ENCODE results near the gene FOXK2.
A peak's percentile ranks its signal among the peaks of the same experiment; 100 is the strongest.
"Not testable (repeated sequence)": the region's sequence is repeated elsewhere in the genome, so short reads cannot be mapped to it uniquely, and the experiment has no call there.

The FOXK2 gene

GRCh38 chr17:82495844-82496528 is 23.5 kb upstream of the FOXK2 start:
- DNase-seq (ENCODE audit: low read depth): no peak

DNA sequence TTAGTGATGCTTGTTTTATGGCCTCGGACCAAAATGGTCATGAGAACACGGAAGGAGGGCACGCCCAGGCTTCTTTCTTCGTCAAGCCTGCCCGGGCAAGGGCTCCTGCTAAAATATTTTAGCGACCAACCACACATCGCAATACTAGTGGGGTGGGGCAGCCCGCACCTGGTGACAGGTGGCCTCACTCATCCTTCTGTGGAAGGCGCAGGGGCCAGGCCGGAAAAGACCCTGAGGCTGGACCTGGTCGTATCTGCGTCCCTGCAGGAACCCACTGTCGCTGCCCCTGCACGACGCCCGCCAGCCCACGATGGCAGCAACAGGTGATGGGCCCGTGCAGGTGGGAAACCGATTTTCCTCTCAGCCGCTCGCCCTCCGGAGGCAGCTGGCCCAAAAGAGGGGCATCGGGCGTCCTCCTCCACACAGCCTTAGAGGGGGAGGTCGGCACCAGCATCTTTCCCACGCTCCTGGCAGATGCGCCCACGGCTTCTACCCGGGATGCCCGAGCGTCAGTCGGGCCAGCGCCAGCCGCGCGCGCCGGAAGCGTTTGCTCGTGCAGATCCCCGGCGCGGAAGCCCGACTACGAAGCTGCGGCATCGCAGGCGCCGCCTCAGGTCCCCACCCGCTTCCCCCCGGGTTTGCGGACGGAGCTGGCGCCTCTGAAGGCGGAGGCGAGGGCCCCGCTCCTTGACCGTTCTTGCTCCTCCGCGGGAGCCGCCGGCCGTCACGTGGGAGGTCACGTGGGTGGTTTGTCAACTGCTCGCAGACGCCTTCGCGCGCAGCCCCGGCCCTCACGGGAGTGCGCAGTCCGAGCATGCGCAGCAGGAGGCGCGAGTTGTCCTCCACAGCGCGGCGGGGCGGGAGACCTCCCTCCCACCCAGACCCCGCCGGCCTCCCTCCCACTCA is 22.8 kb upstream of the FOXK2 start:
- DNase-seq (ENCODE audit: low read depth): peak; percentile 85

GRCh38 chr17:82497483-82498405 is 21.8 kb upstream of the FOXK2 start:
- DNase-seq (ENCODE audit: low read depth): no peak

- no peak for DNase-seq (ENCODE audit: low read depth)
Measured at GRCh38 chr17:82502207-82502606, 17.3 kb upstream of the FOXK2 start.

DNA sequence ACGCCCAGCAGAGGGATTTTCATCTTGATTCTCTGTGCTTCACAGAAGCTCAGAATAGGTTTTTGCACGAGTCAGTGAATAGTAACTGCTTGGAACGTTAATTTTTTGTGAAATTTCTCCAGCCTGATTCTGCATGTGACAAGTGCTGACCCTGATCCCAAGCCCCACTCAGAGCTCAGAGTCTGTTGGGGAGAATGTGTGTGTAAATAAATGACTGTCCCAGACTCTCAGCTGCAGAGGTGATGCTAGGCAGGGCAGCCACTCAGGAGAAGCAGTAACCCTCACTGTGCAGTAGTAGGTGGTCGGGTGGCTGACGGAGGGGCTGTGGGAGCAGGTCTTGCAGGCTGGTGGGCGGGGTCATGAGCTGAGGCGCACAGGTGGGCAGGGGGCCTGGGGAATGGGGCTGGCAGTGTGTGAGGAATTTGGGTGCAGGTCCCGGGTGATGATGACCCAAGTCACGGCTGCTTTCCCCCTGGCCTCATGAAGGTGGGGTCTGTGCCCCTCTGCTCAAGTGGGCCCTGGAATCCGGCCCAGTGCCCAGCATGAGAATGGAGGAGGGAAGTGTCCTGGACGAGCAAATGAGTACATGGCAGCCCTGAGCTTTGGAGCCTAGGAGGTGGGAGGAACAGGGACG is 16.3 kb upstream of the FOXK2 start:
- DNase-seq (ENCODE audit: low read depth): no peak

DNA sequence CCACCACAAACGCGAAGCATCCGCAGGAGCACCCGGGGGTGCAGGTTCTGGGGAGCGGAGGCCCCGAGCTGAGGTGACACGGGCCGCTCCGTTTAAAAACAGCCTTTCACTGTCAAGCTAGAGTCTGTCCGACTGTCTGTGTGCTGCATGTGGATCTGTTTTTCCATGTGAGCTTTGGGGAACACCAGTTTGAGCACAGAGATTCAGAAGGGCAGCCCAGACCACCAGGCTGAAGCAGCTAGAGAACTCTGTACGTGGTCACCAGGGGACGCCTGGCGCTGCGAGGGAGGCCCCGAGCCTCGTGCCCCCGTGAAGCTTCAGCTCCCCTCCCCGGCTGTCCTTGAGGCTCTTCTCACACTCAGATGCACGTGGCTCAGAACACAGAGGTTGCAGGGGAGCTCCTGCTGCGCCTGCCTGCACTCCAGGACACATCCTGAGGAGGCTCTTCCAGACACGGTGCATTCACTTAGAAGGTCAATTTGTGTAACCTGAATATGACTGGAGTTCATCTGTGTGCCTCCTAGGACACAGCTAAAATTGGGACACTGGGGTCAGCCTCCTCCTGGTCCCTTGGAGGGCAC is 15.7 kb upstream of the FOXK2 start:
- no peak for DNase-seq (ENCODE audit: low read depth)

- DNase-seq (ENCODE audit: low read depth): no peak
Measured at GRCh38 chr17:82505296-82505695, 14.2 kb upstream of the FOXK2 start.

- DNase-seq (ENCODE audit: low read depth): not testable (repeated sequence)
Measured at GRCh38 chr17:82506402-82506801, 13.1 kb upstream of the FOXK2 start.

DNA sequence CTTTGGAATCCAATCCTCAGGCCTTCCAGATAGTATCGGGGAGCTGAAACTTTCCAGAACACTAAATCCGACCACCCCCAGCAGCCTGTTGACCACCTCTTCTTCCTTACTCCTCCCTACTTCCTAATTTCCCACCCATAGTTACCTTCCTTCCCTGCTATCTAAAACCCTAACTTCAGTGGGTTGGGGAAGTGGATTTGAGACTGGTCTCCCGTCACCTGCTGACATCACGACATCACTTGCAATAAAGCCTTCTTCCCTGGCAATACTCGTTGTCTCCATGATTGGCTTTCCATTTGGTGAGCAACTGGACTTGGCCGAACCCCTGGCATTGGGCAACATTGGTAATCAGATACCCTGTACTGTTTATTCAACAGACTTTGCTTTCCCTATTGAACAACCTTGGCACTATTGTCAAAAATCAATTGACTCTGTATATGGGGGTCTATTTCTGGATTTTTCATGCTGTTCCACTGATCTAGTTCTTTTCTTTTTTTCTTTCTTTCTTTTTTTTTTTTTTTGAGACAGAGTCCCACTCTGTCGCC is 11.8 kb upstream of the FOXK2 start:
- no peak for DNase-seq (ENCODE audit: low read depth)

GRCh38 chr17:82511642-82512041 is 7.9 kb upstream of the FOXK2 start:
- not testable (repeated sequence) for DNase-seq (ENCODE audit: low read depth)

- DNase-seq (ENCODE audit: low read depth): not testable (repeated sequence)
Measured at GRCh38 chr17:82513864-82514263, 5.7 kb upstream of the FOXK2 start.

DNA sequence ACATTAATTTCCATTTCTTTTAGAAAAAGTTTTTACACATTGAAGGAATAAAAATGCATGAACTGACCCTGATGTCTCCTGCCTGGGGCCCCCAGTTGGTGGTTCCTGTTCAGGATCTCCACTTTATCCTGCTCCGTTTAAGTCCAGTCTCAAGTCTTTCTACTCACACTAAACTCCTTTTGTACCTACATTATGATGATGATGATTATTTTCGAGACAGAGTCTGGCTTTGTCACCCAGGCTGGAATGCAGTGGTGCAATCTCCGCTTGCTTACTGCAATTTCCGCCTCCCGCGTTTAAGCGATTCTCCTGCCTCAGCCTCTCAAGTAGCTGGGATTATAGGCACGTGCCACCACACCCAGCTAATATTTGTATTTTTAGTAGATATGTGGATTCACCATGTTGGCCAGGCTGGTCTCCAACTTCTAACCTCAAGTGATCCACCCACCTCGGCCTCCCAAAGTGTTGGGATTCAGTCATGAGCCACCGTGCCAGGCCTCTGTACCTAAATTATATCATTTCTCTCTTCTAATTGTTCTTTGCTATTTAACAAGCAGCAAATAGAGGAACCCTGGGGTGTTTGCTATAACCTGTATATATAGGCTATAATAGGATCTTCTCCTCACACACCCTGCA is 2.2 kb upstream of the FOXK2 start:
- DNase-seq (ENCODE audit: low read depth): no peak

GRCh38 chr17:82519971-82520903 is 705 bp downstream of the FOXK2 start:
- DNase-seq (ENCODE audit: low read depth): no peak

- no peak for DNase-seq (ENCODE audit: low read depth)
Measured at GRCh38 chr17:82524540-82524939, 5.0 kb downstream of the FOXK2 start.

DNA sequence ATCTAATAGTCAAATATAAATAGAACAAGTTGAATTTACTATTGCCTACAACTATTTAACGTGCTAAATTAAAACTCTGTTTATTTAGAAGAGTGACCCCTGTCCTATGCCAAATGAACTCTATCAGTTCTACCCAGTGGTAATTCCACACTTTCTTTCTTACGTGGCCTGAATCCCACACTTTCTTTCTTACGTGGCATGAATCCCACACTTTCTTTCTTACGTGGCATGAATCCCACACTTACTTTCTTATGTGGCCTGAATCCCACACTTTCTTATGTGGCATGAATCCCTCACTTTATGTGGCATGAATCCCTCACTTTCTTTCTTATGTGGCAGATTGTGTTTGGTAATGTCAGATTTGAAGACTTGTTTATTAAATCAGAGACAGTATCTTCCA is 6.2 kb downstream of the FOXK2 start:
- no peak for DNase-seq (ENCODE audit: low read depth)

DNA sequence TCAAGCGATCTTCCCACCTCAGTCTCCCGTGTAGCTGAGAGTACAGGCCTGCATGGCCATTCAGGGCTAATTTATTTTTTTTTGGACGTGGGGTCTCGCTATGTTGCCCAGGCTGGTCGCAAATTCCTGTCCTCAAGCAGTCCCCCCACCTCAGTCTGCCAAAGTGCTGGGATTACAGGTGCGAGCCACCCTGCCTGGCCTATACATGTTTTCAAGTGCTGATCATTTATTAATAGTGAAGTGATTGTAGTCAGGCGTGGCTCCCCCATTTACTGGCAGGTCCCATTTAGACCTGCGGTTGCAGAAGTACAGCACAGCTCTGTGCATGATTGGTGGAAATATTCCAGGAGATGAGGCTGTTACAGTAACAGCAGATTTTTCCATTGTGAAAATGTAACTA is 8.4 kb downstream of the FOXK2 start:
- no peak for DNase-seq (ENCODE audit: low read depth)

- no peak for DNase-seq (ENCODE audit: low read depth)
Measured at GRCh38 chr17:82528484-82529265, 9.1 kb downstream of the FOXK2 start.

- no peak for DNase-seq (ENCODE audit: low read depth)
Measured at GRCh38 chr17:82529914-82530300, 10.4 kb downstream of the FOXK2 start.

DNA sequence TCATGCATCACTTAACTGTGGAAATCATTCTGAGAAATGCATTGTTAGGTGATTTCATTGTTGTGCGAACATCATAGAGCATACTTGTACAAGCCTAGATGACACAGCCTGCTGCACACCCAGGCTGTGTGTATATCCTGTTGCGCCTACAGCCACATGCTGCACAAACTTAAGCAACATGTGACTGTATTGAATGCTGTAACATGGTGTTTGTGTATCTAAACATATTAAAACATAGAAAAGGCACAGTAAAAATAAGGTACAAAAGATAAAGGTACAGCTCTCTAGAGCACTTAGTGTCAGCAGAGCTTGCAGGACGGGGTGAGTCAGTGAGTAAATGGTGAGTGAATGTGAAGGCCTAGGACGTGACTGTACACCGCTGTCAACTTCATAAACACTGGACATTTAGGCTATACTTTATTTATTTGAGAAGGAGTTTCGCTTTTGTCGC is 11.9 kb downstream of the FOXK2 start:
- DNase-seq (ENCODE audit: low read depth): no peak

All from stimulated activated CD8-positive, alpha-beta memory T cell treated with anti-CD3 and anti-CD28 coated beads, Interleukin-12 subunit alpha, Interleukin-12 subunit beta, amount 100 ng/mL, for 1 hour (primary cell).